ENCODE measurements around the gene ZSWIM4. TPM values are rescaled to one million over a fixed set of nuclear protein-coding genes. Genes with fewer than 3 reads are reported as not detected.

ZSWIM4 gene
- total and polyA plus RNA-seq, 10 of the 15 experiments (the other 5 are each of a cell fraction or from before 2014, with no cell fraction given): 0.73 to 11.1 (median 1.8) TPM; not detected in 2

DNA sequence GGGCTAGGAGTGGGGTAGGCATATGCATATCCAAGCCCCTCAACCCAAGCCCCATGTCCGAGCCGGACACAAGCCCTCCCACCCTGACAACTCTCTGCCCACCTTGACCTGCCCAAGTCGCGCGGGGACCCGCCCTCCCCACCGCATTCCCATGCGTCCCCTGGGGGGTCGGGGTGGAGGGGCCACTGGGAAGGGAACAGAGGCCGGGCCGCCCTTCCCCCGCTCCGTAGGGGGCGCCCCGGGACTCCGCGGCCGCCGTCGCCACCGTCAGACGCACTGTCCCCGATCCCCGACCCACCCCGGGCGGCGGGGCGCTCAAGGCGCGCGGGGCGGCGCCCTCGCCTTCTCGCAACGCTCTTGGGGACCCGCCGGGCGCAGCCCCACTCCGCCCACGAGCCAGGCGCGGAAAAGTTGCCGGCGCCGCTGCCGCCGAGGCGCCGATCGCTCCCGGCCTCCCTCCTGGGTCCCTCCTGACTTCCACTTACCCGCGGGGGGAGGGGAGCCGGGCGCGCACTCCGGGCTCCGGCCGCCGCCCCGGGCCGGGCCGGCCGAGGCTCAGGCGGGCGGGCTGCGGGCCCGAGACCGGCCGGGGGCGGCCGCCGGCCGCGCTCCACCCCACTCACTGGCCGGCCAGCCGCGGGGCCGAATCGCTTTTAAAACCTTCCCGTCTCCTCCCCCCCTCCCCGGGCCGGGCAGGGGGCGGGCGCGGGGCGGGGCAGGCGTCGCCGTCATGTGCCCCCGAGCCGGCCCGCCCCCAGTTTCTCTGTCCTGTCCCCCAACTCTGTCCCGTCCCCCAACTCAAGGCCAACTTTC is 47.3 kb downstream of the ZSWIM4 start (continued):
- TF ChIP-seq NR2C2 (IDR thresholded peaks at IDR 0.05; ENCODE audit: borderline replicate concordance, control insufficient read depth, insufficient read length, low read depth) (no peak), ZNF207 (IDR thresholded peaks at IDR 0.05; ENCODE audit: borderline replicate concordance) (no peak), ASH2L (IDR thresholded peaks at IDR 0.05; ENCODE audit: borderline replicate concordance, low read depth) (no peak), CREB1 (IDR thresholded peaks at IDR 0.05; ENCODE audit: low read depth) (no peak), MXI1 (IDR thresholded peaks at IDR 0.05; ENCODE audit: low read depth, low read length) (peak; percentile 34), KLF5 (IDR thresholded peaks at IDR 0.05; ENCODE audit: partially characterized antibody) (no peak), RFX5 (IDR thresholded peaks at IDR 0.05; ENCODE audit: low read depth, low read length) (no peak), NR2F1 (conservative IDR thresholded peaks at IDR 0.05) (peak; percentile 49; the same call in 1 of the 2 replicates), MYB (IDR thresholded peaks at IDR 0.05; ENCODE audit: borderline replicate concordance, low read depth, low read length) (no peak), SMAD5 (IDR thresholded peaks at IDR 0.05; ENCODE audit: low read depth) (no peak; the same call in 1 of the 2 replicates), PML (IDR thresholded peaks at IDR 0.05; ENCODE audit: low read length) (no peak), KDM1A (IDR thresholded peaks at IDR 0.05; ENCODE audit: borderline replicate concordance) (no peak), TCF12 (IDR thresholded peaks at IDR 0.05; ENCODE audit: low read depth, low read length) (peak; percentile 51; the same call in 1 of the 2 replicates), MEF2B (IDR thresholded peaks at IDR 0.05; ENCODE audit: partially characterized antibody, poor library complexity, severe bottlenecking) (peak; percentile 43), STAT1 (conservative IDR thresholded peaks at IDR 0.05) (no peak), SMAD1 (IDR thresholded peaks at IDR 0.05; ENCODE audit: low read depth, partially characterized antibody) (no peak), POU2F2 (IDR thresholded peaks at IDR 0.05; ENCODE audit: borderline replicate concordance, low read depth, low read length) (peak; percentile 77; the same call in 2 of the 3 replicates), EGR1 (IDR thresholded peaks at IDR 0.05; ENCODE audit: borderline replicate concordance in 1 of 2, low read depth in 2 of 2, low read length in 2 of 2) (peak in 1 of 2 experiments; percentile 59; a peak in 1 of 3 replicates)
- TF ChIP-seq, protein P1, sequence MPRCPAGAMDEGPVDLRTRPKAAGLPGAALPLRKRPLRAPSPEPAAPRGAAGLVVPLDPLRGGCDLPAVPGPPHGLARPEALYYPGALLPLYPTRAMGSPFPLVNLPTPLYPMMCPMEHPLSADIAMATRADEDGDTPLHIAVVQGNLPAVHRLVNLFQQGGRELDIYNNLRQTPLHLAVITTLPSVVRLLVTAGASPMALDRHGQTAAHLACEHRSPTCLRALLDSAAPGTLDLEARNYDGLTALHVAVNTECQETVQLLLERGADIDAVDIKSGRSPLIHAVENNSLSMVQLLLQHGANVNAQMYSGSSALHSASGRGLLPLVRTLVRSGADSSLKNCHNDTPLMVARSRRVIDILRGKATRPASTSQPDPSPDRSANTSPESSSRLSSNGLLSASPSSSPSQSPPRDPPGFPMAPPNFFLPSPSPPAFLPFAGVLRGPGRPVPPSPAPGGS (IDR thresholded peaks at IDR 0.05; ENCODE audit: borderline replicate concordance, insufficient read depth, low read depth, low read length, poor library complexity, severe bottlenecking): no peak
- TF ChIP-seq, protein P2, sequence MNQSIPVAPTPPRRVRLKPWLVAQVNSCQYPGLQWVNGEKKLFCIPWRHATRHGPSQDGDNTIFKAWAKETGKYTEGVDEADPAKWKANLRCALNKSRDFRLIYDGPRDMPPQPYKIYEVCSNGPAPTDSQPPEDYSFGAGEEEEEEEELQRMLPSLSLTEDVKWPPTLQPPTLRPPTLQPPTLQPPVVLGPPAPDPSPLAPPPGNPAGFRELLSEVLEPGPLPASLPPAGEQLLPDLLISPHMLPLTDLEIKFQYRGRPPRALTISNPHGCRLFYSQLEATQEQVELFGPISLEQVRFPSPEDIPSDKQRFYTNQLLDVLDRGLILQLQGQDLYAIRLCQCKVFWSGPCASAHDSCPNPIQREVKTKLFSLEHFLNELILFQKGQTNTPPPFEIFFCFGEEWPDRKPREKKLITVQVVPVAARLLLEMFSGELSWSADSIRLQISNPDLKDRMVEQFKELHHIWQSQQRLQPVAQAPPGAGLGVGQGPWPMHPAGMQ (IDR thresholded peaks at IDR 0.05; ENCODE audit: borderline replicate concordance): no peak
- TF ChIP-seq, protein P3, sequence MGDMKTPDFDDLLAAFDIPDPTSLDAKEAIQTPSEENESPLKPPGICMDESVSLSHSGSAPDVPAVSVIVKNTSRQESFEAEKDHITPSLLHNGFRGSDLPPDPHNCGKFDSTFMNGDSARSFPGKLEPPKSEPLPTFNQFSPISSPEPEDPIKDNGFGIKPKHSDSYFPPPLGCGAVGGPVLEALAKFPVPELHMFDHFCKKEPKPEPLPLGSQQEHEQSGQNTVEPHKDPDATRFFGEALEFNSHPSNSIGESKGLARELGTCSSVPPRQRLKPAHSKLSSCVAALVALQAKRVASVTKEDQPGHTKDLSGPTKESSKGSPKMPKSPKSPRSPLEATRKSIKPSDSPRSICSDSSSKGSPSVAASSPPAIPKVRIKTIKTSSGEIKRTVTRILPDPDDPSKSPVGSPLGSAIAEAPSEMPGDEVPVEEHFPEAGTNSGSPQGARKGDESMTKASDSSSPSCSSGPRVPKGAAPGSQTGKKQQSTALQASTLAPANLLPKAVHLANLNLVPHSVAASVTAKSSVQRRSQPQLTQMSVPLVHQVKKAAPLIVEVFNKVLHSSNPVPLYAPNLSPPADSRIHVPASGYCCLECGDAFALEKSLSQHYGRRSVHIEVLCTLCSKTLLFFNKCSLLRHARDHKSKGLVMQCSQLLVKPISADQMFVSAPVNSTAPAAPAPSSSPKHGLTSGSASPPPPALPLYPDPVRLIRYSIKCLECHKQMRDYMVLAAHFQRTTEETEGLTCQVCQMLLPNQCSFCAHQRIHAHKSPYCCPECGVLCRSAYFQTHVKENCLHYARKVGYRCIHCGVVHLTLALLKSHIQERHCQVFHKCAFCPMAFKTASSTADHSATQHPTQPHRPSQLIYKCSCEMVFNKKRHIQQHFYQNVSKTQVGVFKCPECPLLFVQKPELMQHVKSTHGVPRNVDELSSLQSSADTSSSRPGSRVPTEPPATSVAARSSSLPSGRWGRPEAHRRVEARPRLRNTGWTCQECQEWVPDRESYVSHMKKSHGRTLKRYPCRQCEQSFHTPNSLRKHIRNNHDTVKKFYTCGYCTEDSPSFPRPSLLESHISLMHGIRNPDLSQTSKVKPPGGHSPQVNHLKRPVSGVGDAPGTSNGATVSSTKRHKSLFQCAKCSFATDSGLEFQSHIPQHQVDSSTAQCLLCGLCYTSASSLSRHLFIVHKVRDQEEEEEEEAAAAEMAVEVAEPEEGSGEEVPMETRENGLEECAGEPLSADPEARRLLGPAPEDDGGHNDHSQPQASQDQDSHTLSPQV (IDR thresholded peaks at IDR 0.05): no peak
- TF ChIP-seq, protein P4, sequence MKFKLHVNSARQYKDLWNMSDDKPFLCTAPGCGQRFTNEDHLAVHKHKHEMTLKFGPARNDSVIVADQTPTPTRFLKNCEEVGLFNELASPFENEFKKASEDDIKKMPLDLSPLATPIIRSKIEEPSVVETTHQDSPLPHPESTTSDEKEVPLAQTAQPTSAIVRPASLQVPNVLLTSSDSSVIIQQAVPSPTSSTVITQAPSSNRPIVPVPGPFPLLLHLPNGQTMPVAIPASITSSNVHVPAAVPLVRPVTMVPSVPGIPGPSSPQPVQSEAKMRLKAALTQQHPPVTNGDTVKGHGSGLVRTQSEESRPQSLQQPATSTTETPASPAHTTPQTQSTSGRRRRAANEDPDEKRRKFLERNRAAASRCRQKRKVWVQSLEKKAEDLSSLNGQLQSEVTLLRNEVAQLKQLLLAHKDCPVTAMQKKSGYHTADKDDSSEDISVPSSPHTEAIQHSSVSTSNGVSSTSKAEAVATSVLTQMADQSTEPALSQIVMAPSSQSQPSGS (IDR thresholded peaks at IDR 0.05; ENCODE audit: low read length): no peak

Measured in GM12878 (cell line).